ENCODE data around the gene ADAM8. TPM values are rescaled to one million over a fixed set of nuclear protein-coding genes. Genes with fewer than 3 reads are reported as not detected.

Gene ADAM8
- total RNA-seq, 2 donors from 2014 or later = 3.7 to 5.5 TPM

- no peak for DNase-seq
- Mint-ChIP-seq H3K4me1 (no peaks in the 10 kb centered on the region), H3K36me3 (ENCODE audit: low read depth) (peaks cover 53% of the 10 kb centered on the region), H3K4me3 (no peak overlapping the region), H3K27ac (no peak overlapping the region), H3K27me3 (ENCODE audit: insufficient read depth) (no peaks in the 10 kb centered on the region), H3K9me3 (no peaks in the 10 kb centered on the region)
- Histone ChIP-seq H3K27me3 (ENCODE audit: control insufficient read depth, insufficient read depth, low read length, poor library complexity, severe bottlenecking) (no peaks in the 10 kb centered on the region), H3K9me3 (ENCODE audit: control insufficient read depth, low read length) (no peaks in the 10 kb centered on the region), H3K4me3 (ENCODE audit: low read length) (no peak overlapping the region), H3K9ac (ENCODE audit: extremely low read depth, low read length, poor library complexity, severe bottlenecking) (no peak overlapping the region), H3K27ac (ENCODE audit: low read depth, low read length) (no peak overlapping the region), H3K4me1 (ENCODE audit: control insufficient read depth, insufficient read depth, low read length) (no peaks in the 10 kb centered on the region), H3K36me3 (ENCODE audit: control insufficient read depth, insufficient read depth, low read length) (peaks cover 50% of the 10 kb centered on the region)
- 94 to 96% methylated on average over 14 to 15 of the region's 15 CpGs for WGBS, 2 experiments (ENCODE audit: insufficient coverage in 1 of 2, insufficient read length in 1 of 2)
- TF ChIP-seq CTCF (conservative IDR thresholded peaks at IDR 0.05) = no peak
These were observed 17.5 kb upstream of the ADAM8 start for GRCh38 chr10:133294189-133294588.

GRCh38 chr10:133293810-133294119, 17.1 kb upstream of the ADAM8 start:
- 93 to 97% methylated on average over 8 to 10 of the region's 10 CpGs for WGBS, 2 experiments (ENCODE audit: insufficient coverage in 1 of 2, insufficient read length in 1 of 2)
- DNase-seq = no peak
- H3K9ac ChIP-seq (ENCODE audit: extremely low read depth, low read length, poor library complexity, severe bottlenecking) = no peak overlapping the region
- TF ChIP-seq CTCF (conservative IDR thresholded peaks at IDR 0.05) = no peak
- peaks cover 50% of the 10 kb centered on the region for H3K36me3 ChIP-seq (ENCODE audit: control insufficient read depth, insufficient read depth, low read length)
- Mint-ChIP-seq H3K4me1 (no peaks in the 10 kb centered on the region), H3K27me3 (ENCODE audit: insufficient read depth) (no peaks in the 10 kb centered on the region), H3K9me3 (no peaks in the 10 kb centered on the region), H3K36me3 (ENCODE audit: low read depth) (peaks cover 53% of the 10 kb centered on the region), H3K4me3 (no peak overlapping the region), H3K27ac (no peak overlapping the region)
- H3K27me3 ChIP-seq (ENCODE audit: control insufficient read depth, insufficient read depth, low read length, poor library complexity, severe bottlenecking) = no peaks in the 10 kb centered on the region
- no peaks in the 10 kb centered on the region for H3K4me1 ChIP-seq (ENCODE audit: control insufficient read depth, insufficient read depth, low read length)
- H3K9me3 ChIP-seq (ENCODE audit: control insufficient read depth, low read length) = no peaks in the 10 kb centered on the region
- no peak overlapping the region for H3K4me3 ChIP-seq (ENCODE audit: low read length)
- H3K27ac ChIP-seq (ENCODE audit: low read depth, low read length) = no peak overlapping the region

- DNase-seq = no peak
- Histone ChIP-seq H3K27me3 (ENCODE audit: control insufficient read depth, insufficient read depth, low read length, poor library complexity, severe bottlenecking) (no peaks in the 10 kb centered on the region), H3K27ac (ENCODE audit: low read depth, low read length) (no peak overlapping the region), H3K4me3 (ENCODE audit: low read length) (no peak overlapping the region), H3K9me3 (ENCODE audit: control insufficient read depth, low read length) (no peaks in the 10 kb centered on the region), H3K36me3 (ENCODE audit: control insufficient read depth, insufficient read depth, low read length) (peaks cover 49% of the 10 kb centered on the region), H3K9ac (ENCODE audit: extremely low read depth, low read length, poor library complexity, severe bottlenecking) (no peak overlapping the region), H3K4me1 (ENCODE audit: control insufficient read depth, insufficient read depth, low read length) (no peaks in the 10 kb centered on the region)
- H3K36me3 Mint-ChIP-seq (ENCODE audit: low read depth) = peaks cover 49% of the 10 kb centered on the region
- H3K4me1 Mint-ChIP-seq = no peaks in the 10 kb centered on the region
- TF ChIP-seq CTCF (conservative IDR thresholded peaks at IDR 0.05) = no peak
- no peak overlapping the region for H3K4me3 Mint-ChIP-seq
- H3K9me3 Mint-ChIP-seq = no peaks in the 10 kb centered on the region
- no peak overlapping the region for H3K27ac Mint-ChIP-seq
- no peaks in the 10 kb centered on the region for H3K27me3 Mint-ChIP-seq (ENCODE audit: insufficient read depth)
- 95 to 98% methylated on average over 19 to 38 of the region's 38 CpGs for WGBS, 2 experiments (ENCODE audit: insufficient coverage in 1 of 2, insufficient read length in 1 of 2)
These were observed 16.5 kb upstream of the ADAM8 start for GRCh38 chr10:133292919-133293809.
